Middle frontal gyrus (tissue), 1 donor: ENCODE data around the gene NECTIN4.
"Not testable (repeated sequence)": the region's sequence is repeated elsewhere in the genome, so short reads cannot be mapped to it uniquely, and the experiment has no call there.

ENCODE experiments used
- DNase-seq: peaks from one replicate; pipeline ENCODE4 v3.0.0-alpha.2; 2015; ENCODE audit warnings: low spot score; ENCODE audit errors: extremely low spot score

Gene NECTIN4

DNA sequence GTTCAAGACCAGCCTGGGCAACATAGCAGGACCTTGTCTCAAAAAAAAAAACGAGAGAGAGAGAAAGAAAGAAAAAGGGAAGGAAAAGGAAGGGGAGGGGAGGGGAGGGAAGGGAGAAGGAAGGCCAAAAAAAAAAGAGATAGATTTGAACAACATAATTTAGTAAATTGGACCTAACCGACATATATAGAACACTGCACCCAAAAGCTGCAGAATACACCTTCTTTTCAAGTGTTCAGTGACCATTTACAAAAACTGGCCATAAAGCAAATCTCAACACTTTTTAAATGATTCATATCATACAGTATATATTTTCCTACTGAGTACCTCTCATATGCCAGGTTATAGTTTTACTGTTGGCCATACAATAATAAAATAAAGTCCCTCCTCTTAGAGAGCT lies 57.5 kb downstream of the NECTIN4 start:
- DNase-seq: no peak

DNA sequence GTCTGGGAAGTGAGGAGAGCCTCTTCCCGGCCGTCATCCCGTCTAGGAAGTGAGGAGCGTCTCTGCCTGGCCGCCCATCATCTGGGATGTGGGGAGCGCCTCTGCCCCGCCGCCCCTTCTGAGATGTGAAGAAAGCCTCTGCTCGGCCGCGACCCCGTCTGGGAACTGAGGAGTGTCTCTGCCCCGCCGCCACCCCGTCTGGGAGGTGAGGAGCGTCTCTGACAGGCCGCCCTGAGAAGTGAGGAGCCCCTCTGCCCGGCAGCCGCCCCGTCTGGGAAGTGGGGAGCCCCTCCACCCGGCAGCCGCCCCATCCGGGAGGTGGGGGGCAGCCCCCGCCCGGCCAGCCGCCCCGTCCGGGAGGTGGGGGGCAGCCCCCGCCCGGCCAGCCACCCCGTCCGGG lies 59.9 kb downstream of the NECTIN4 start:
- not testable (repeated sequence) for DNase-seq

DNA sequence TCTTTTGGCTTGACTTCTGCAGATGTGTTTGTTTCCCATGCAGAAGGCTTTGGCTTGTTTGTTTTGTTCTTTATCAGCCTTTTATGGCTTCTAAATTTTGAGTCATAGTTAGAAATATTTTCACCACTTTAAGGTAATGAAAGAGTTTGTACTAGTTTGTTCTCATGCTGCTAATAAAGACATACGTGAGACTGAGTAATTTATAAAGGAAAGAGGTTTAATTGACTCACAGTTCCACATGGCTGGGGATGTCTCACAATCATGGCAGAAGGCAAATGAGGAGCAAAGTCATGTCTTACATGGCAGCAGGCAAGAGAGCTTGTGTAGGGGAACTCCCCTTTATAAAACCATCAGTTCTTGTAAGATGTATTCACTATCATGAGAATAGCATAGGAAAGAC lies 62.4 kb downstream of the NECTIN4 start:
- DNase-seq: not testable (repeated sequence)

- DNase-seq: not testable (repeated sequence)
Observed at GRCh38 chr1:161022432-161022831, 66.9 kb downstream of the NECTIN4 start.

DNA sequence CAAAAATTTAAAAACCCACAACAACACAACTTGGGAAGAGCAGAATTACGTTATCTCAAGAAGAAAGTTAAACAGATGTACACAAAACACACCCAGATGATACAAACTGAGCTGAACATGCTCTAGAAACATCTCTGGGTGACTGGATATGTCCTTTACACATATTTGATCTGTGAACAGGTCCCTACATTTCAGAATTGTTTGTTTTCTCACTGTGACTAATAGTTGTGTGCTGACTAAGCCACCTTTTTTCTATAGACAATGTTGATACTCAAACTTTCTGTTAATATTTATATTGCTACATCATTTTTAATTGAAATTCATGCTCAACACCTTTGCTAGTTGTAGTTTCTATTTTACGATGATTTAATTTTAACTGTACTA lies 67.4 kb downstream of the NECTIN4 start:
- no peak for DNase-seq

GRCh38 chr1:161021165-161021969 lies 68.0 kb downstream of the NECTIN4 start:
- no peak for DNase-seq
